Activated gamma-delta T cell treated with anti-CD3 and anti-CD28 coated beads, Interleukin-2, amount 50 U/mL, for 16 hours (primary cell): ENCODE results near the gene CREB3L1.

Experiments
- DNase-seq: peaks from one replicate; pipeline ENCODE4 v3.0.0-alpha.2; 2020; ENCODE audit warnings: low read depth

CREB3L1 gene

DNA sequence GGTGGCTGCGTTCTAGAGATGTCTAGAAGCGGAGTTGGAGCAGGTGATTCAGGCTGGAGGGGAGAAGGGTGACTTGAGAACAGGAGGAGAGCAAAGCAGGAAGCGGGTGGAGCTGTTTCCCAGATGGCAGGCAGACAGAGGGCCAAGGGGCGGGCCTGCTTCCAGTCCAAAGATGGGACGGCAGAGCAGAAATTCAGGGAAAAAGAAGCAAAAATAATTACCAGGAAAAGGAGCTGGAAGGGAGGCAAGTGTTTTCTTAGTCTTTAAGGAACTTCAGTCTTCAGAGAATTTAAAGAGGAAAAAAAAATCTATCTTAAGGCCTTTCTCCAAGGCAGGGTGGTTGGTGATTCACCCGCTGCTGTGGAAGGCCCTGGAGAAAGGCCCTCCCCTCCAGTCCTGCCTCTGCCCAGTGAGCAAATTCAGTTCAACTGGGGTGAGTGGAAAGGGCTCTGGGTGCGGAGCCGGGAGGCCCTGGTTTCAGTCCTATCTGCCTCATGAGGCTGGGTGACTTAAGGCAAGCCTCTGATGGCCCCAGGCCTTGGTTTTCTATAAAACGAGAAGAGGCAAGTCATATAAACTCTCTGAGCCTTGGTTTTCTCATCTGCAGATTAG, 4.5 kb upstream of the CREB3L1 start:
- DNase-seq, result no peak

DNA sequence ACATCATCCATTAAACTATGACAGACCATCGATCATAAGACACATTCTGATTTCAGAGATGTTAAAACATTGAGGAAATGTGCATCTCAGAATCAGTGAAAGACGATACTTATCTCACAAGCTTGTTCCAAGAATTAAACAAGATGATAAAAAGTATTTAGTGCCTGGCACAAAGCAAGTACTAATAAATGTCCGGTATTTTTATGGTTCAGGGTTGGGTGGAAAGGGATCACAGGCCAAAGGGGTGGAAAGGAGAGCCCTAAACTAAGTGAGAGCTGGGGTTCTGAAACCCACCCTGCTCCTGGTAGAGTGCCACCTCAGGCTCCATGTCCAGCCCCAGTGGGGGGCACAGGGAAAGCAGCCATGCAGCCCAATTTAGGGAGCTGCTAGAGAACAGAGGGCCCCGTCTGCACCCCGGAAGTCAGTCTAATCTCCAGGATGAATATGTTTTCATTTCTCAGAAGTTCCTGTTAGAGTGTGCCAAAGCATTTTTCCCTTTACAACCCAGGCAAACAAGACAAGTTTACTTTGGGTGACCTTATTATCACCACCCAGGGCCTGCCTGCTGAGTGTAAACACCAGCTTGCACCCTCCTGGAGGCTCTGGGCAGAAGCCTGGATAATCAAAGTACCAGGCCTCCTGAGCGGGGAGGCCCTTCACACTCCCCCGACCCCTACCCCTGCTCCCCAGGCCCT, 3.8 kb upstream of the CREB3L1 start:
- DNase-seq, result no peak

DNA sequence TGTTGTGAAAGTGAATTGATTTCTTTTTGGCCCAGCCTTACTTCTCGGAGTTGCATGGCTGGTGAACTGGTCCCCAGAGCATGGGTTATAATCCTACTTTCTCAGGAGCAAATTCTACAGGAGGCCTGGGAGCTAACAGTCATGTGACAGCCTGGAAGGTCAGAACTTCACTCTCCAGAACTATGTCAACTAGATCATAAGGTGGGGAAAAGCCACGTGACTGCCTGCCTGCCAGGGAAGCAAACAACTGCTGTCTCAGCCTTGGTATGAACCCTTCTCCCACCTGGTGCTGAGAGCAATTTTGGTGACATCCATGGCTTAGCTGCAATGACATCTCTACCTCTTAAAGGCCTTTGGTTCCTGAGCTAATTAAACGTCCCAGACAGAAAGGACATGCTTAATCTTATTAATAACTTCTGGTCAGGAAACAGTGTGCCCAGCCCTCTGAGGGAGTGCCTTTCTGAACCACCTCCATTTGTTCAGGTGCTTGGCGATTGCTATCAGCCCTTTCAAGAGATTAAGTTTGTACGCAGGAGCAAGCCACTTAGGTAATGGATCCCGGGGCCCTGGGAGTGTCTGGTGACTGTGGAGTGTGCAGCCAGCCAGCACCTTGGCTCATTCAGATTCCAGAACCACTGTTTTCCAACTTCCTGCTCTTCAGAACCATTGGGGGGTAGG, 1.4 kb upstream of the CREB3L1 start:
- no peak for DNase-seq

DNA sequence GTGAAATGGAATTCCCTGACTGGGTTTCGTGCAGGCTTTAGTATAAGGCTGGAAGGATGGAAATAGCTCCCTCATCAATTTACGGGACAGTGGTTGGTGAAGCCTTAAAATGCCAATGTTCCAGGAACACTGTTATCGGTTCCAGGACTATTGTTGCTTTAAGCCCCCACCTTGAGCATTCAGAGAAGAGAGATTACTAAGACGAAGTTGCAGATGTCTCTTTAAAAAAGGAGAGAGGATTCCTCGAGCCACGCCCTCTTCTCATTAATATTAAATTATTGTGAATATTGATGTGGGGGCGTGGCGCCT, 195 bp upstream of the CREB3L1 start:
- no peak for DNase-seq

DNA sequence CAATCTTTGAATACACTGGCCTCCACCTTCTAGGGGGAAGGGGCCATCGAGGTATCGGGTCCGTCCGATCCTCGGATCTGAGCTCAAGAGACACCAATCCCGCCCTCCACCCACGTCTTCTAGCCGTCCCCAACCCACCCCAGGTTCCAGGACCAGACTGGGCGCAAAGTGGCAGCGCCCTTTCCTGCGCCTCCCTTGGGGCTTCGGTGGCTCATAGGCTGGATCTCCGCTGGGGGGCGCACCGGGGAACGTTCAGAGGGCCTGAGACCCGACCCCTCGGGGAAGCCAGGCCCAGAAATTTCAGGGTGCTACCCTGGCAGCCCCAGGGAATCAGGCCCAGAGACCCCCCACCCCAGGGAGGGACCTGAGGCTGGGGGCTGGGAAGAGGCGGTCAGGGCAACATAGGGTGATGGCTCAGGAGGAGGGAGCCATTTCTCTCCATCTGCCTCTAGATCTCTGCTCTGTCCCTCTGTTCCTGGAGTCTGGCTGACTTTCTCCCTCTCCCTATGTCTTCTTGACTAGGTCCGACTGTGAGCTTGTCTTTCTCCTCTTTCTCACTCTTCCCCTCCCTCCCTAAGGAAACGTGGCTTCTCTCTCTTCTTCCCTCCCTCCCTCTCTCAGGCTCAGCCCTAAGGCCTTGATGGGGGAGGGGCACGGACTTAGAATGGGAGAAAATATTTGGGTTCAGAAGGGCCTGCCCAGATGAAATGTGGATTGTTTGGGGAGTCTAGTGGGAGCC, 1.1 kb downstream of the CREB3L1 start:
- DNase-seq, result no peak

DNA sequence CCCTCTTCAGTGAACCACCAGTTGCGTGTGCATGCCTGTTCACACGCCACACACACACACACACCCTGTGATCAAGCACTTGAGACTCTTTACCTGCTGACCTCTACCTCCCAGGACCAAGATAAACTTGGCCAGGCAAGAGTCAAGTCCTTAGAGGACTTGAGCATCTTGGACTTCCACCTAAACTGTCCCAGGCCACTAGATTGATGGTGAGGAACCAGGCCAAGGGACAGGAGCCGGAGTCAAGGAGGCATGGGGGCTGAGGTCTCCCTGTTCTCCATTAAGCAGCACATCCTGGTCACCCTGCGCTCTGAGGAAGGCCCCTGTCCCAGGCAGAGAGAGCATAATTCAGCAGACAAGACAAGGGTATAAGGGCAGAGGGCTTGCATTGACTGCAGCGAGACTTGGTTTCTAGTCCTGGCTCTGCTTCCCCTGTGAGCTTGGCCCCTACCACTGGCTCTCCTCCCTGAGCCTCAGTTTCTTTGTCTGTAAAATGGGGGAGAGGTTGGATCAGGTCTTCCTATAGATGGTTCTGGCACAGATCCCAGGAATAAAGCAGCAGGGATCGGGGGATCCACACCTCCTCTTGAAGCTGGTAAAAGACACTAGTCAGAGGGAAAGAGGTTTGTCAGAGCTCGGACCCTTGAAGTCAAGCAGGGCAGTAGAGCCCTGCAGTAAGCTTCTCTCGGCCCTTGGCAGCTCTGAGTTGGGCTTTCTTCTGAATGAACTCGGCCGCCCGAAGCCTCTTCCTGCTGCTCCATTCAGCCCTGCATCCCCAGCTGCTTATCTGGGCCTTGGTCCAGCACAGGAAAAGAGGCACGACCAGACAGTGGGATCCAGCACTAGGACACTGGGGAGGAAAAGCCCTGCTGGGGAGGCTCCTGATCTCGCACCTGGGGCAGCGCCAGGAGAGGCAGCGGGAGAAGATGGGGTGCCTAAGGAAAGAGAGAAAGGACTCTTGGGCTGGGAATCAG, 2.0 kb downstream of the CREB3L1 start:
- DNase-seq, result no peak

DNA sequence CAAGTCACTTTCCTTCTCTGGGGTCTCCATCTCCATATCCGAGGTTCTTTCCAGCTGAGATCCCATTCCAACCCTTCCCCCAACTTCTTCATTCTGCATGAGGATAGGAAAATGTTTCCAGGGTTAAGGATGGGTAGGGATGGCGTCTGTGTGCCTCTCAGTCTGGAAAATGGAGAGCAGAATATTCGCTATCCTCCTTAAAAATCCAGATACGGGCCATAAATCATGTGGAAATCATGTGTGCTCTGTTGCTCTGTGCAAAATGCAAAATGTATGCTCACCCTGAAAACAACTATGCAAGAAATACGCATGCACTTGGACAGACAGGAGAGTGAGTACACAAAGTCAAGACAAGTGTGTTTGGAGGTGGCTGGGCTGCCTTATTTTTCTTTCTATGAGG, 3.2 kb downstream of the CREB3L1 start:
- DNase-seq, result no peak

DNA sequence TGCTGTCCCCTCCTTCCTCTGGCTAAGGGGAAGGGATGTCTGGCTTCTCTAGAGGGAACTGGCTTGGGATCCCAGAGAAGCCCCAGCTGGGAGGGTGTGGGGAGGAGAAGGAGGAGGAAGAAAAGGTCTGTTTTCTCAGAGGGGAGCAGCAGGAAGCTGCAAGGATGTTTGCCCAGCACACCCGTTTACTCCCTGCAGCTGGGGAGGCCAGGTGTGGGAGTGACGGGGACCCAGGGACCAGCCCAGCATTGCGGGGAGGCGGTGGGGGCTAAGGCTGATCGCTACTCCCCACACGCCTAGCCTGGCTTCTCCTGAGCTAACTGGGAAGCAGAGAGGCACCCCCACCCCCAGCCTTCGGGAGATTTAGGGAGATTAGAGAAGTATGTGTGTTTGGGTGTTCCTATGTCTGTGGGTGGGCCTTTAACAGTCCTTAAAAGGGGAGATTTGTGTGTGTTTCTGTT, 3.9 kb downstream of the CREB3L1 start:
- DNase-seq, result no peak

DNA sequence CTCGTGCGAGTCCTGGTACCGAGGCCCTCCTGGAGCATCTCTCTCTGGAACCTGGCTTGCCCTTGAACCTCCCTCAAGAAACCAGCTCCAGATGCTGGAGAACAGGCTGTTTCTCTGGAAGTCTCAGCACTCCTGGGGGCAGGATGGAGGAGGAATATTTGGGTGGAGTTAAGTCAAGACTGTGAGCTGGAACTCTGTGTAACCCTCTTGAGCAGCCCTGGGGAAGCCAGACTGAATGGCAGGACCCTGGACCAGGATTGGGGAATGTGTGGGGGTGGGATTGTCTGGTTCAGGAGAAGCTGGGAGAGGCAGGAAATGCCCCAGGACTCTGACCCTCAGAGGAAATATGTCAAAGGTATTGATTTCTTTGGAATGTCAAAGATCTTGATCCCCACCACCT, 7.7 kb downstream of the CREB3L1 start:
- no peak for DNase-seq

DNA sequence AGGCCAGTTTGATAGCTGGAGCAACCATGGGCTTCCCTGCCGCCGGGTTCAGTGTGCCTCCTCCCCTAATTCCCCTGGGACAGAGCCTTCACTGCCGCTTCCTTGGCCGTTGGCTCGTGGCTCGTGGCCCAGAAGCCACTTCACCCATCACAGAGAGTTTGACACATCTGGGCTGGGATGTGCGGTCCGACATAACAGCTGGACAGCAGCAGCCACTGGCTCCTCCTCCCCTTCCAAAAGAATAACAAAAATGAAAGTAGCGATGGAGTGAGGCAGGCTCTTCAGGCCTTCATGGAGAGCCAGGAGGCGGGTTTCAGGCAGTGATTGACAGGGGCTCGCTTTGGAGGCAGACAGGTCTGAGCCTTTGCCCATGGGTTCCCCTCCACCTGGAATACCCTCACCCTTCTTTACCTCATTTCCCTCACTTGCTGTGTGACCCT, 8.2 kb downstream of the CREB3L1 start:
- no peak for DNase-seq

DNA sequence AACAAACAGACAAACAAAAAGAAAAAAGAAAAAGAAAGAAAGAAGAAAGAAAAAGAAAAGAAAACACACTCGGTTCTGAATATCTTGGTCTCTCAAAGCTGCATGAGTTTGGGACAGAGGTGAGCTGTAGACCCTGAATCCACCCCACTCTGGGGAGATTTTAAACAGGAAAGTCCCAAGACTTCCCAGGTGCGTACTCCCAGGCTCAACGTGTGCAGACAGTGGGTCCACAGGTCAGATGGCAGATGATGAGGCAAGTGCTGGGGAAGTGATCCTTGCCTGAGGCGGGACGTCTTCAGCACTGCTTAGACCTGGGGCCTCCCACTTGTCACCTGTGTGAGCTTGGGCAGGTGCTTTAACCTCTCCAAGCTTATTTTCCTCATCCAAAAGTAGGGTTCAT, 9.3 kb downstream of the CREB3L1 start:
- DNase-seq, result no peak

DNA sequence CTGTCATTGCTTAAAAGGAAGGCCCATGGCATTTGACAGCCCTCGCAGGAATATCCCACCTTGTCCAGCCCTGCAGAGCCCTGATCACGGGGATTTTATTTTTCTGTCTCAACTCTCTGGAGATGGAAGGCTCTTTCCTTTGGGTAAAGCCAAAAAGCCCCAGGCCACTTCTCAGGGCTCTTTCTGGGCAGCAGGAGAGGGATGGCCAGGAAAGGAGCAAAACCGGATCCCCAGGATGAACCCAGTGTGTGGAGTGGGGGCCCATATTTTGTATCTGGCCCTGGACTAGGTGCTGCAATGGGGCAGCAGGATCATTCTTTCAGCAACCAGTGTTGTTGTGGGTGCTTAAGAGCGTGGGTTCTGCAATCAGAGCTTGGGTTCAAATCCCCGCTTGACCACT, 11.0 kb downstream of the CREB3L1 start:
- no peak for DNase-seq

DNA sequence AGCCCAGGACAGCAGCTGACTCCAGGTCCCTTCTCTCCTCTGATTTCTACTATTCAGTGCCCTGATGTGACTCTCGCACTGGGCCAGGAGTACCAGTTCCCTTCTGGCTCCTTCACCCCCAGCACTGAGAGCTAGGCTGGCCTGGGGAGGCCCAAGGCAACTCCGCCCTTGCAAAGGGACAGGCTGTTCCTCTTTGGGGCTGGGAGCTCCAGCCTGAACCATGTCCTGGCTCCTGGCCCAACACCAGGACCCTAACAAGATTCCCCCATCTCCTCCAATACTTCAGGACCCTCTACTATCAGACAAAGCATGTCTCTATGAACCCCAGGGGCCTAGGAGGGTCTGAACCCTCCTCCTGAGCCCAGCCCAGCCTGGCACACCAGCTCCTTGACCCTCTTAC, 12.5 kb downstream of the CREB3L1 start:
- DNase-seq, result no peak

DNA sequence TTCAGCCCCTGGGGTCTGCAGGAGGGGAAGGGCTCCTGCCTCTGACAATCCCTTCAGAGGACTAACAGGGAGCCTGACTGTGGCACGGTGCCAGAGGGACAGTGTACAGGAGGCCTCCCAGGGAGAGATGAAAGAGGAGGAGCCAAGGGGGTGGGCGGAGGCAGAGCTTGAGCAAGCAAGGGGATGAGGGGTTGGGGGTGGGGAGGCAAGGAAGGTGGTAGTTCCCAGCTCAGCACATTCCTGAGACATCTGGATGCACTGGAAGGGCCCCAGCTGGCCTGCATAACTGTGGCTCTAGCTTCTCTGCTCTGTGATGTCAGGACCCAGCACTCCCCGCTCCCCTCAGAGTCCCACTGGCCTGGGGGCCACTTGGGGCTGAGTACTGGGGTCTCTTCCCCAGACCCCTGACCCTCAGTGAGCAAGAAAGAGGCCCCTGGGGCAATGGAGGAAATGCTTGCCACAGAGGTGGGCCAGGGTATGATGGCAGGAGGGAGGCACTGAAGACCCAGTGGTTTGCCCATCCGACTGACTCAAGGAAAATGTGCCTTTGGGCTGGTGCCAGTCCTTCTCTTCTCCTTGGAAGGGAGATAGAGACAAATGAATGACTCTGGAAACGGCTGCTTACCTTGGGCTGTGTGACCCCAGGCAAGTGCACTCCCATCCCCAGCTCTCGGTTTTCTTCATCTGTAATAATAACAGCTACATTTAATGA, 13.3 kb downstream of the CREB3L1 start:
- DNase-seq, result no peak

DNA sequence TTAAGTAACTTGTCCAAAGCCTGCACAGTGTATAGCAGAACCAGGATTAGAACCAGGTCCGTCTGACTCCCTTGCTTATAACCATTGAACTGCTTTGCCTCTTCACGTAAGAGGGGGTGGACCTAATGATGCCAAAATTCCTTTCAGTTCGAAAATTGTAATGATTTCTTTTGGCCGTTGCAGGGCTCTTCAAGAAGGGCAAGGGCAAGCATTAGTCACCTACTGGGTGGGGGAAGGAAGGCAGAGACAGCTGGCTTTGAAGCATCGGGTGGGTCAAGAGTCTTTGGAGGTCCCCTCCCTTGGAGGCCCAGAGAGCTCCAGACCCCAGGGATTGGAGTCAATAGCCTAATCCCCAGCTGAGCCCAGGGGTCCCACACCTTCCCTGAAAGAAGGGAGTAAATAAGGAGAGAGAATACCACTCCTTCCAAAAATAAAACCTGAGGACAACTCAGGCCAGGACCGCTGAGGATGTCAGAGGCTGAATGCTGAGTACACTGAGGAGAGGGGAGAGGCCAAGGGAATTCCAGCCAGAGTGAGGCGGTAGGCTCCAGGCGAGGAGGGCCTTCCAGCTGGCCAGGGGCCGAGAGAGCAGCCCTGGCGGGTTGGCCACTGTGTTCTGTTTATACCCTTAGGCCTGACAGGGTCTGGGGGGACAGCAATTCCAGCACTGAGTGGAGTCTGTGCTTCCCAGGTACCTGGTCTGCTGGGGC, 14.1 kb downstream of the CREB3L1 start:
- DNase-seq, result no peak

DNA sequence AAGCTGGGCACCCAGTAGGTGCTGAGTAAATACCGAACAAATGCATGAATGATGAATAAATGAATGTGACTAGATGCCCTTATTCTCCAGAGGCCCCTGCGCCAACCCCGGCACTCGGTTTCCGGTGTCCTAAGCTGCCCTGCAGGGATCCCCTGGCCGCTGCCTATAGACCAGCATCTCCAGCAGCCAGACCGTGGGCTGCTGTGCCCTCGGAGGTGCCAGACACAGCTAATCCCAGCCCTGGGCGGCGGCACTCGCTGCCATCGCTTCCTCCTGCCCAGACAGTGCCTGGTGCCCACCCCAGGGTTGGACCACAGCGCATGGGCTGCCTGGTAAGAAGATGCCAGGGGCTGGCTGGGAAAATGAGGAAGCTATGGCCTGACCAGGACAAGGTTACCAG, 15.6 kb downstream of the CREB3L1 start:
- DNase-seq, result no peak

DNA sequence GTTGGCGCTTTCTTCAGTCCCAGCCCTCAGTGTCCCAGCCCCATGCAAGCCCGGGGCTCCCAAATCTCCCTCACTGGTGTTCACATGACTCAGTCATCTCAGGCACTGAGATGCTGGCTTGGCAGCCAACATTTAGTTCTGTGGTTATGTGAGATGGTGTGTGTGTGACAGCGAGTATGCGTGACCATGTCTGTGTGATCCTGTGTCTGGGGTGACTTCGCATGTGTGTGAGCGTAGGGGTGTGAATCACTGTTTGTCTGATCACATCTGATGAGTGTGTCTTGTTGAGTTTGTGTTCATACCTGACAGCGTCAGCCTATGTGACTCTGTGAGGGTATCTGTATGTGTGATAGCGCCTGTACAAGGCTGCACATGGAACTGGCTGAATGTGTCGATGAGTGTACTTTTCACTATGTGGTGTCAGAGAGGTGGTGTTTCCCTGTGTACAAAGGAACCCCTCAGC, 16.2 kb downstream of the CREB3L1 start:
- no peak for DNase-seq

DNA sequence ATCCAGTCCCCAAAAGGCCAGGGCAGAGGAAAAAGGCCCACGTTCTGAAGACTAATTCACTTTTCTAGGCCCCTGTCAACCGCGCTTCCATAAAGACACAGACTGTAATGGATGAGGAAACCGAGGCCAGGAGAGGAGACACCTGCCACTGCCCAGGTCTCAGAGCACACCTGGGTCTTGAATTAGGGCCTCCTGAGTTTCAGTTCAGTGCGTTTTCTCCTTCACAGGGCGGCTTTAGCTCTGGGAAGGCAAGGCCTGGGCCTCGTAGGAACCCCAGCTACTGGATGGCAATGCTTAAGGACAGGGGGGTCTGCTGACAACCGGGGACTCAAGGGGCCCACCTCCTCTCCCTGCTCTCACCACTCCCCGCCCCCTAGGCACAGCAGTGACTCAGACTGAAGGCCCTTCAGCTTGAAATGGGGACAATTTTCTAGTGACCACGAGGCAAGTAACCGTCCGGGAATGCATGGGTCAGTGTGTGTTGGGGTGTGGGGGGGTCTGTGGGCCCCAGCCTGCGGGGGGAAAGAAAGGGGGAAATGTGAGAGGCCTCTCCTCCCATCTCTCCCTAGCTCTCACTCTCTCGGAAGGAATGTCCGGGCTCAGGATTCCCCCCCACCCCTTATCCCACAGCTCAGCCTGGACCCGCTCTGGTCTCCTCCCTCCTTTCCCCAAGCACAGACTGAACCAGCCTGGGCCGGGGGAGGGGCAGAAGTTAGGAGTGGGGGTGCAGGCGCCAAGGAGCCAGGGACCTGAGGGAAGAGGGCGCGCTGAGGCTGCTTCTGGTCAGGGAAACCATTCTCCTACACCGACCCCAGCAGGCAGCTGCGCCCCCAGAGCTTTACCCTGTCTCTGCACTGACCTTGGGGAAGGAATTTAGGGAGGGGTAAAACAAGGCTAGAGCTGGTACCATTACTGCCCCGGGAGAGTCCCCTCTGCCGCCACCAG, 17.2 kb downstream of the CREB3L1 start:
- DNase-seq, result no peak
